Measurements from ENCODE around the gene HPS6.
A peak's percentile ranks its signal among the peaks of the same experiment; 100 is the strongest.

The HPS6 gene

GRCh38 chr10:102069071-102069470, 3.9 kb downstream of the HPS6 start:
- no peak for DNase-seq

GRCh38 chr10:102072673-102073527, 7.8 kb downstream of the HPS6 start:
- peak in 1 of 2 experiments; percentile 66 for DNase-seq

GRCh38 chr10:102083541-102083940, 18.4 kb downstream of the HPS6 start:
- DNase-seq = no peak

GRCh38 chr10:102085336-102085735, 20.2 kb downstream of the HPS6 start:
- DNase-seq = no peak

GRCh38 chr10:102086196-102086595, 21.0 kb downstream of the HPS6 start:
- DNase-seq = no peak

- no peak for DNase-seq
Measured at GRCh38 chr10:102090772-102091171, 25.6 kb downstream of the HPS6 start.

GRCh38 chr10:102096449-102096848, 31.3 kb downstream of the HPS6 start:
- no peak for DNase-seq

GRCh38 chr10:102101152-102101551, 36.0 kb downstream of the HPS6 start:
- no peak for DNase-seq

- DNase-seq = no peak
Measured at GRCh38 chr10:102102421-102102820, 37.3 kb downstream of the HPS6 start.

GRCh38 chr10:102106998-102107397, 41.8 kb downstream of the HPS6 start:
- no peak for DNase-seq

GRCh38 chr10:102109166-102110116, 44.3 kb downstream of the HPS6 start:
- no peak for DNase-seq

- no peak for DNase-seq
Measured at GRCh38 chr10:102111276-102111675, 46.1 kb downstream of the HPS6 start.

- no peak for DNase-seq
Measured at GRCh38 chr10:102112210-102112817, 47.2 kb downstream of the HPS6 start.

GRCh38 chr10:102113261-102113955, 48.3 kb downstream of the HPS6 start:
- DNase-seq = no peak

- peak in 1 of 2 experiments; percentile 26 for DNase-seq
Measured at GRCh38 chr10:102113956-102114857, 49.1 kb downstream of the HPS6 start.

GRCh38 chr10:102114861-102115618, 49.9 kb downstream of the HPS6 start:
- peak; percentile 78 to 84 for DNase-seq

GRCh38 chr10:102115775-102116174, 50.6 kb downstream of the HPS6 start:
- no peak for DNase-seq

- no peak for DNase-seq
Measured at GRCh38 chr10:102116656-102117055, 51.5 kb downstream of the HPS6 start.

Measured in cerebellar nuclear complex (tissue), 1 donor.